ENCODE results near the gene LRRC36. TPM values are rescaled to one million over a fixed set of nuclear protein-coding genes. Genes with fewer than 3 reads are reported as not detected.
A peak's percentile ranks its signal among the peaks of the same experiment; 100 is the strongest.

The LRRC36 gene
- polyA plus RNA-seq, 1 donor: 2.5 TPM

- no peaks in the 10 kb centered on the region for H3K9me3 ChIP-seq (ENCODE audit: control insufficient read depth, low read depth, low read length)
- WGBS (ENCODE audit: insufficient coverage, low lambda C conversion rate): no CpG with 5 or more reads among the region's 3 CpGs
- no peak for DNase-seq
Observed at GRCh38 chr16:67296420-67296819, 30.2 kb upstream of the LRRC36 start.

GRCh38 chr16:67298277-67298676, 28.3 kb upstream of the LRRC36 start:
- Histone ChIP-seq H3K4me3 (ENCODE audit: low read length) (no peak overlapping the region), H3K9me3 (ENCODE audit: control insufficient read depth, low read depth, low read length) (no peaks in the 10 kb centered on the region), H3K36me3 (ENCODE audit: control insufficient read depth, insufficient read depth, low read length) (no peaks in the 10 kb centered on the region), H3K4me1 (ENCODE audit: control insufficient read depth, insufficient read depth, low read length) (no peaks in the 10 kb centered on the region), H3K27me3 (ENCODE audit: control insufficient read depth, insufficient read depth, low read length) (peaks cover 3% of the 10 kb centered on the region), H3K27ac (ENCODE audit: low read length) (no peak overlapping the region)
- no peak for DNase-seq
- WGBS (ENCODE audit: insufficient coverage, low lambda C conversion rate): no CpG with 5 or more reads among the region's 9 CpGs

More at GRCh38 chr16:67296420-67296819, 30.2 kb upstream of the LRRC36 start:
- no peak overlapping the region for H3K27ac ChIP-seq (ENCODE audit: low read length)
- H3K4me3 ChIP-seq (ENCODE audit: low read length): no peak overlapping the region
- H3K27me3 ChIP-seq (ENCODE audit: control insufficient read depth, insufficient read depth, low read length): peaks cover 3% of the 10 kb centered on the region
- H3K36me3 ChIP-seq (ENCODE audit: control insufficient read depth, insufficient read depth, low read length): no peaks in the 10 kb centered on the region
- no peaks in the 10 kb centered on the region for H3K4me1 ChIP-seq (ENCODE audit: control insufficient read depth, insufficient read depth, low read length)

DNA sequence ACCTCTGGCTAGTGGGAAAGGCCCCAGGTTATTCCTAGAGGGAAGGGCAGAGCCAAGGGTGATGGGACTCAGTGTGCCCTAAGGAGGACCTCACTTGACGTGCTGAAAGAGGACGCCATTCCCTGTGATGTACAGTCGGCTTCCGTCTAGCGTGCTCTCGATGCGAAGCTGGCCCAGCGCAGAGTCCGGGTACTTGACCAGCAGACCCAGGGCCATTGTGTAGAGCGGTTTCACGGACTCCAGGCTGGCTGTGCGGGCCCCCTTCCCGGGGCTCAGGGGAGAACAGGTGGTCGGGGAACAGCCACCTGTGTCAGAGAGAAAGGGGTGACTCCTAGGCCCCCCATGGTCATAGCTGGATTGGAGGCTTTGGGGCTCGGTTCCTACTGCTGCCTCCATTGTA, 27.3 kb upstream of the LRRC36 start:
- H3K27me3 ChIP-seq (ENCODE audit: control insufficient read depth, insufficient read depth, low read length): peaks cover 3% of the 10 kb centered on the region
- no peak overlapping the region for H3K4me3 ChIP-seq (ENCODE audit: low read length)
- no CpG with 5 or more reads among the region's 15 CpGs for WGBS (ENCODE audit: insufficient coverage, low lambda C conversion rate)
- H3K9me3 ChIP-seq (ENCODE audit: control insufficient read depth, low read depth, low read length): no peaks in the 10 kb centered on the region
- no peak for DNase-seq
- no peak overlapping the region for H3K27ac ChIP-seq (ENCODE audit: low read length)
- no peaks in the 10 kb centered on the region for H3K4me1 ChIP-seq (ENCODE audit: control insufficient read depth, insufficient read depth, low read length)
- H3K36me3 ChIP-seq (ENCODE audit: control insufficient read depth, insufficient read depth, low read length): no peaks in the 10 kb centered on the region

DNA sequence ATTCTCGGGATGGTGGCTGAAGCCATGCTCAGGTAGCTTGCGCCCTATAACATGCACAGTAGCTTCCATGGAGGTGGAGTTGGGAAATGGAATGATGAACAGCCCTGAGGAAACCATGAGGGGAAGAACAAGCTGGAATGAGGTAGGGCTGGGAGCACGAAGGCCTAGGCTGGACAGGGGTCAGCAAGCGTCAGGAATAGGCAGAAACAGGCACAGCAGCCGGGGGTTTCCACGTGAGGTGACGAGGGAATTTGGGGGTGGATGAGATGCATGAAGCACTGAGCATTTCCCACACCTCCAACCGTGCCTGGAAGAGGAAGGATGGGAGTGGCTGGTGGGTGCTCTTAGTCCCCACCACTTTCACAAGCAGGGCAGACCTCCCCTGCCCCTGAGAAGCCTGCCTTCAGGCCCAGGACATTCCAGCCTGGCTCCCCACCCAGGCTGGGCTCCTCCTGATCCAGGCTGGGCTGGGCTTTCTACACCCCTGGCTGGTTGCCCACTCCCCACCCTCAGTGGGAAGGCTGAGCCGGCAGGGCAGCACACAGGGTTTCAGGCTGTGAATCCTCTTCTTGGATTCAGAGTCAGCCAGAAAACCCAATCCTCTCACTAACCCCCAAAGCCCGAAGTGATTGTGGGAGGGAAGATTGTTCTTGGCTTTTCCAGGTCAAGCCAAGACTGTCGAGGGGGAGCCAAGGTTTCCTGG, 25.4 kb upstream of the LRRC36 start:
- no peak for DNase-seq
- Histone ChIP-seq H3K4me3 (ENCODE audit: low read length) (no peak overlapping the region), H3K36me3 (ENCODE audit: control insufficient read depth, insufficient read depth, low read length) (no peaks in the 10 kb centered on the region), H3K27me3 (ENCODE audit: control insufficient read depth, insufficient read depth, low read length) (peaks cover 3% of the 10 kb centered on the region), H3K27ac (ENCODE audit: low read length) (no peak overlapping the region), H3K9me3 (ENCODE audit: control insufficient read depth, low read depth, low read length) (no peaks in the 10 kb centered on the region), H3K4me1 (ENCODE audit: control insufficient read depth, insufficient read depth, low read length) (no peaks in the 10 kb centered on the region)
- no CpG with 5 or more reads among the region's 11 CpGs for WGBS (ENCODE audit: insufficient coverage, low lambda C conversion rate)

DNA sequence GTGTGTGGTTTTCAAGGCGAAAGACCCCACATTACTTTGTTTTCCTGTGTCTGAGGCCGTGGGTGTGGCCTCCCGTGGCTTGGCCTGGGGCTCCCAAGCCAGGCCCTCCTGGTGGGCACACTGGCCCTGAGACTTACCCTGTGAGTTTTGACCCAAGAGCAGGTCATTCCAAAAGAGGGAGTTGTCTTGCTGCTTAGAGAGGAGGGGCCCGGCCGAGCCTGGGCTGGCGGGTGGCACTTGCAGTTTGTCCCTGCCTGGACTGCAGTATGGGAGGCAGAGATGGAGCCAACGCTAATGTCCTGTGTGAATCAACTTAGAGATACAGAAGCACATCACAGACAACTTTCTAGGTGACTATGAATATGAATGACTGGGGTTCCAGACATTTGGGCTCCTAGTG, 24.5 kb upstream of the LRRC36 start:
- no peaks in the 10 kb centered on the region for H3K36me3 ChIP-seq (ENCODE audit: control insufficient read depth, insufficient read depth, low read length)
- no peak for DNase-seq
- no peaks in the 10 kb centered on the region for H3K4me1 ChIP-seq (ENCODE audit: control insufficient read depth, insufficient read depth, low read length)
- H3K9me3 ChIP-seq (ENCODE audit: control insufficient read depth, low read depth, low read length): no peaks in the 10 kb centered on the region
- H3K27me3 ChIP-seq (ENCODE audit: control insufficient read depth, insufficient read depth, low read length): peaks cover 3% of the 10 kb centered on the region
- H3K27ac ChIP-seq (ENCODE audit: low read length): no peak overlapping the region
- no CpG with 5 or more reads among the region's 7 CpGs for WGBS (ENCODE audit: insufficient coverage, low lambda C conversion rate)
- no peak overlapping the region for H3K4me3 ChIP-seq (ENCODE audit: low read length)

- DNase-seq: no peak
- no CpG with 5 or more reads among the region's 8 CpGs for WGBS (ENCODE audit: insufficient coverage, low lambda C conversion rate)
- H3K27me3 ChIP-seq (ENCODE audit: control insufficient read depth, insufficient read depth, low read length): no peaks in the 10 kb centered on the region
- H3K4me3 ChIP-seq (ENCODE audit: low read length): no peak overlapping the region
- no peak overlapping the region for H3K27ac ChIP-seq (ENCODE audit: low read length)
- H3K4me1 ChIP-seq (ENCODE audit: control insufficient read depth, insufficient read depth, low read length): no peaks in the 10 kb centered on the region
- H3K36me3 ChIP-seq (ENCODE audit: control insufficient read depth, insufficient read depth, low read length): no peaks in the 10 kb centered on the region
- H3K9me3 ChIP-seq (ENCODE audit: control insufficient read depth, low read depth, low read length): no peaks in the 10 kb centered on the region
Observed at GRCh38 chr16:67302970-67303369, 23.6 kb upstream of the LRRC36 start.

GRCh38 chr16:67304020-67304419, 22.6 kb upstream of the LRRC36 start:
- H3K4me1 ChIP-seq (ENCODE audit: control insufficient read depth, insufficient read depth, low read length): no peaks in the 10 kb centered on the region
- H3K9me3 ChIP-seq (ENCODE audit: control insufficient read depth, low read depth, low read length): no peaks in the 10 kb centered on the region
- DNase-seq: no peak
- no peaks in the 10 kb centered on the region for H3K36me3 ChIP-seq (ENCODE audit: control insufficient read depth, insufficient read depth, low read length)
- WGBS (ENCODE audit: insufficient coverage, low lambda C conversion rate): no CpG with 5 or more reads among the region's 1 CpG
- no peak overlapping the region for H3K4me3 ChIP-seq (ENCODE audit: low read length)
- H3K27me3 ChIP-seq (ENCODE audit: control insufficient read depth, insufficient read depth, low read length): no peaks in the 10 kb centered on the region
- H3K27ac ChIP-seq (ENCODE audit: low read length): no peak overlapping the region

DNA sequence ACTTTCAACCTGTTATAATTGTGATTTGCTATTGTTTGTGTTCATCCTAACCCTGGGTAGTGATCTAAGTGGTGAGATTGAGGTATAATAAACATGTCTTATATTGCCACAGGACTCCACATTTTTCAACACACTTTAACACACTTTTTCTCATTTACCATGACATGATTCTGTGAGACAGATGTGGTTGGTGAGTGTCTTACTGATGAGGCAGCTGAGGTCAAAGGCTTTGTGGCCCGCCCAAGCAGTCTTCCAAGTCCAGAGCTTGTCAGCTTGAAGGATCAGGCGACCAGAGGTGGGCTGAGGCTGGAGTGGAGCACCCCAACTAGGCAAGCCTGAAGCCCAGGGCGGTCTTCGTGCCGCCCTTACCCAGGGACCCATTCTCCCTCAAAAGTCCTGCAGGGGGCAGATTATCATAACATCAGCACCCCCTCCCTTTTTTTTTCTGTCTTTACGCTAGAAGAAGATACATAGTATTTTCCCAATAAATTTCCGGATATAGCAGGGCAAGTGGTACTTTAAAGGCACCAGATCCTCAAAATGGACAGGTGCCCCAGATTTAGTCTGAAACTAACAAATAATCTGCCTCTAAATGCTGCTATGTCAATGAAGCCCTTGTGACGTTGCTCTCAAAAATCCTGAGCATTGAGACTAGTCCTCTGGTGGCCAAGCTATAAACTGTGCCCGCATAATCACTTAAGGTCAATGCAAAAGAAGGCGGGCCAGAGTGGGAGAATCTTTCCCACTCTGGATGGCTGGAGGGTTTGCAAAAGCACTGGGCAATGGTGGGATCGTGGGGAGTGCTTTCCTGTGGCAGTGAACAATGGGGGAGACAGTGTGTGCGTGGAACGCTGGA, 21.2 kb upstream of the LRRC36 start:
- no peak overlapping the region for H3K27ac ChIP-seq (ENCODE audit: low read length)
- DNase-seq: no peak
- H3K4me3 ChIP-seq (ENCODE audit: low read length): no peak overlapping the region
- no peaks in the 10 kb centered on the region for H3K27me3 ChIP-seq (ENCODE audit: control insufficient read depth, insufficient read depth, low read length)
- H3K9me3 ChIP-seq (ENCODE audit: control insufficient read depth, low read depth, low read length): no peaks in the 10 kb centered on the region
- no peaks in the 10 kb centered on the region for H3K36me3 ChIP-seq (ENCODE audit: control insufficient read depth, insufficient read depth, low read length)
- no peaks in the 10 kb centered on the region for H3K4me1 ChIP-seq (ENCODE audit: control insufficient read depth, insufficient read depth, low read length)
- 93% methylated on average over 3 of the region's 13 CpGs for WGBS (ENCODE audit: insufficient coverage, low lambda C conversion rate)

- no peak overlapping the region for H3K27ac ChIP-seq (ENCODE audit: low read length)
- no peaks in the 10 kb centered on the region for H3K4me1 ChIP-seq (ENCODE audit: control insufficient read depth, insufficient read depth, low read length)
- H3K36me3 ChIP-seq (ENCODE audit: control insufficient read depth, insufficient read depth, low read length): no peaks in the 10 kb centered on the region
- H3K4me3 ChIP-seq (ENCODE audit: low read length): no peak overlapping the region
- no peaks in the 10 kb centered on the region for H3K27me3 ChIP-seq (ENCODE audit: control insufficient read depth, insufficient read depth, low read length)
- WGBS (ENCODE audit: insufficient coverage, low lambda C conversion rate): 100% methylated on average over 1 of the region's 3 CpGs
- no peaks in the 10 kb centered on the region for H3K9me3 ChIP-seq (ENCODE audit: control insufficient read depth, low read depth, low read length)
- DNase-seq: no peak
Observed at GRCh38 chr16:67310561-67310960, 16.1 kb upstream of the LRRC36 start.

DNA sequence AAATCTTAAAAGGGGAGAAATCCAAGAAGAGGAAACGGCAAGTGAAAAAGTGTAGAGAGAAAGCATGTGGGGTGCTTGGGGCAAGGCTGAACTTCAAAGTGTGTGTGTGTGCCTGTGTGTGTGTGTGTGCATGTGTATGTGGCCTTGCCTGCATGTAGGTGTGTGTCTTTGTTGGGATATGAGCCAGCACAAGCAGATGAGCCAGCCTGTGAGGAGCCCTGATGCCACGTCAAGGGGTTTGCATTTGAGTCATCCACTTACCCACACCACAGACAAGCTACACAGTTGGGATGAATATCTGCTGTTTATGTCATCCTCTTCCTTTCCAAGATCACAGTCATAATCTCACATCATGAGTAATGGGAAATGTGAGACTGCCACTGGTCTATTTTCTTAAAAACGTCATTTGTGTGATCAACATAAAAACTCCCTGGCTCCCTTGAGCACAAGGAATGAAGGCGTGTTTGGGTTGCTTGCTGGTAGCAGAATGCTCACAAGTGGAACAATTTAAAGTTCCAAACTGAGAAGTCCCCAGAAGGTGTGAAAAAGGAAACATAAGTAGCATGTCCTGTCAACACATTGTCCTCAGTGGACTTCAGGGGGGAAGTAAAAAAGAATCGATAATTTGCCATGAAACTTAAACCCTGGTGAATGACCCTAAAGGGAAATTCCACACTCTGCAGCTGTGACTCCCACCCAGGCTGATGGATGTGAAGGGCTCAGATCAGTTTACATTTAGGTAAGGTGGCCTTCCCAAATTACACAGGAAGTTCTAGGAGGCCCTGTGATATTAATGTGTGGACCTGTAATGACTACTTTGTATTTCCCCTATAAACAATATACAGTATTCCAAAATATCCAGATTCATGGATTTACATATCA, 14.8 kb upstream of the LRRC36 start:
- H3K36me3 ChIP-seq (ENCODE audit: control insufficient read depth, insufficient read depth, low read length): no peaks in the 10 kb centered on the region
- no peak overlapping the region for H3K27ac ChIP-seq (ENCODE audit: low read length)
- DNase-seq: peak in 1 of 2 donors; percentile 36
- H3K27me3 ChIP-seq (ENCODE audit: control insufficient read depth, insufficient read depth, low read length): no peaks in the 10 kb centered on the region
- no peak overlapping the region for H3K4me3 ChIP-seq (ENCODE audit: low read length)
- no peaks in the 10 kb centered on the region for H3K9me3 ChIP-seq (ENCODE audit: control insufficient read depth, low read depth, low read length)
- 100% methylated on average over 1 of the region's 5 CpGs for WGBS (ENCODE audit: insufficient coverage, low lambda C conversion rate)
- H3K4me1 ChIP-seq (ENCODE audit: control insufficient read depth, insufficient read depth, low read length): no peaks in the 10 kb centered on the region
